ENCODE measurements around the gene SMIM29. TPM values are rescaled to one million over a fixed set of nuclear protein-coding genes. Genes with fewer than 3 reads are reported as not detected.

SMIM29 gene
- total RNA-seq, 1 donor from 2014 or later = 15.0 TPM

DNA sequence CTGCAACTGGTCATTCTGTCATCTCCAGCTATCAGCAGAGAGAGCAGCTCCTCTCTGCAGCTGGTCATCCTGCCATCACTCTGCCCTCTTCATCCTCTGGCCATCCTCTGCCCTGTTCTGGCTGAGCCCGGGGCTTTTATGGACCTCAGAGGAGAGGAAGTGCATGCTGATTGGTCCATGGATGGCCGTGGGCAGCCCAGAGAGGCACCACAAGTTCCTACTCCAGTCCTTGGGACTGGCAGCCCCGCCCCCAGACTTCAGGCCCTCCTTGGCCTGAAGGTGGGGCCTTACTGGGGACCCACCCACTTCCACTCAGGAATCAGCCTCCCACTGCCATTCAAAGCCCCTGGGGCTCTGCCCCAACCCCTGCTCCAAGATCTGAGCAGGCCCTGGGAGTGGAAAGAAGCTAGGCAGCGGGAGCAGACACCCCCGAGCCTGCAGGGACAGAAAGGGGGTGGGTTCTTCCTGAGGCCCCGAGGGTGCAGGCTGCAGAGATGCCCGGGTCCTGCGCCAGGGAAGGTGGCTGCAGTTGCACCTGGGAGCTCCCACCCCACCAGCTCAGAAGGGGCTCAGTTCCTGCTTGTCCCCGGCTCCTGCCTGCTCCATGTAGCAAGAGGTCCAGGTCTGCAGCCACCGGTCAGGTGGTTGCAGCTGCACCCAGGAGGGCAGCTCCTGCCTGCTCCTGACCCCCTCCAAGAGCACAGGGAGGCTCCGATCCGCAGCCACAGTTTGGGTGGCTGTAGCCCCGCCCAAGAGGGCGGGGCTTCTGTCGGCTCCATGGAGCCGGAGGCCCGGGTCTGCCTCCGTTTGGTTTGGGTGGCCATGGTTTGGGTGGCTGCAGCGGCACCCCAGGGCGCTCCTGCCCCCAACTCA lies 46.2 kb downstream of the SMIM29 start:
- H3K36me3 Mint-ChIP-seq (ENCODE audit: low read depth) = no peaks in the 10 kb centered on the region
- H3K27me3 Mint-ChIP-seq (ENCODE audit: insufficient read depth) = peaks cover 2% of the 10 kb centered on the region
- H3K27ac Mint-ChIP-seq = no peak overlapping the region
- no peak for DNase-seq (ENCODE audit: low spot score)
- H3K4me3 Mint-ChIP-seq = no peak overlapping the region
- intact Hi-C loops (cut with micrococcal nuclease) = no loop called here
- peaks cover 7% of the 10 kb centered on the region for H3K4me1 Mint-ChIP-seq (ENCODE audit: low read depth)
- H3K9me3 Mint-ChIP-seq = no peaks in the 10 kb centered on the region

DNA sequence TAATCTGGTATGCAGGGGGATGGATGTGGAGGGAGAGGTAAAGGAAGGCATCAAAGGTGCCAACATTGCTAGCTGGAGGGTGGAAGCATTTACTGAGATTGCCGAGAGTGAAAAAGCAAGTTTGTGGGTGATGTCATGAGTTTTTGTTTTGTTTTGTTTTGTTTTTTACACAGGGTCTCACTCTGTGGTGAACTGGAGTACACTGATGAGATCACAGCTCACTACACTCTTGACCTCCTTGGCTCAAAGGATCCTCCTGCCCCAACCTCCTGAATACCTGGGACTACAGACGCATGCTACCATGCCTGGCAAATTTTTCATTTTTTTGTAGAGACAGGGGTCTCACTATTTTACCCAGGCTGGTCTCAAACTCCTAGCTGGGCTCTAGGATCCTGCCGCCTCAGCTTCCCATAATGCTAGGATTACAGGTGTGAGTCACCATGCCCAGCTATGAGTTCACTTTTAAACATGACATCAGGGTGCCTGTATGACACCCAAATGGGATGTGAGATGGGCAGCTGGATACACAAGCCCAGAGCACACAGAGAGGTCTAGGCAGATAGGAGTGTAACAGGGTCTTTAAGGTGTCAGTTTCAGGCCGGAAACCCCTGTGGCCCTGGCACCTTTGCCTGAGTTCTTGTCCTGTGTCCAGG lies 47.2 kb downstream of the SMIM29 start:
- no peak overlapping the region for H3K4me3 Mint-ChIP-seq
- H3K9me3 Mint-ChIP-seq = no peaks in the 10 kb centered on the region
- H3K36me3 Mint-ChIP-seq (ENCODE audit: low read depth) = no peaks in the 10 kb centered on the region
- peaks cover 7% of the 10 kb centered on the region for H3K27me3 Mint-ChIP-seq (ENCODE audit: insufficient read depth)
- no peak overlapping the region for H3K27ac Mint-ChIP-seq
- DNase-seq (ENCODE audit: low spot score) = no peak
- intact Hi-C loops (cut with micrococcal nuclease) = no loop called here
- peaks cover under 1% of the 10 kb centered on the region for H3K4me1 Mint-ChIP-seq (ENCODE audit: low read depth)

DNA sequence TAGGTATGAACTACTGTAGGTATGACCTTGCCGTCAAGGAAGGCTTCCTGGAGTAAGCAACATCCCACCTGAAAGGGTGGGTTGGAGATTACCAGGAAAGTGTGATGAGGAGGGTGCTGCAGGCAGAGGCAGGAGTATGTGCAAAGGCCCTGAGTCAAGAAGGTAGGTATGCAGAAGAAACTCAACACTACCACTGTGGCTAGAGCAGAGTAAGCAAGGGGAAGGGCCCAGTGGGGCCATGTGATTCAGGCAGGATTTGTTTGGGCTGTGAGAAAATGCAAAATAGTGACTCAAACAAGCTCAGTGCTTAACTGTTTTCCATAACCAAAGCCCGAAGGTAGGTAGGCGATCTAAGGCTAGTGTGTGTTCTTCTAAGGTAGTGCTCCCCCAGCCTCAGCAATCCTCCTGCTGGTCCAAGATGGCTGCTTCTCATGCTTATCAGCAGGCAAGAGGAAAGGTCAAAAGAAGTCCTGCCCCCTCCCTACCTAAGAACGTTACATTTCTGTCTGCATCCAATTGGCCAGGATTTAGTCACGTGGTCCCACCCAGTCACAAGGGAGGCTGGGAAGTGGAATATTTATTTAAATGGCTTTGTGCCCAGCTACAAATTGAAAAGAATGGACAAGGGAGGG lies 48.4 kb downstream of the SMIM29 start:
- DNase-seq (ENCODE audit: low spot score) = no peak
- no peaks in the 10 kb centered on the region for H3K36me3 Mint-ChIP-seq (ENCODE audit: low read depth)

DNA sequence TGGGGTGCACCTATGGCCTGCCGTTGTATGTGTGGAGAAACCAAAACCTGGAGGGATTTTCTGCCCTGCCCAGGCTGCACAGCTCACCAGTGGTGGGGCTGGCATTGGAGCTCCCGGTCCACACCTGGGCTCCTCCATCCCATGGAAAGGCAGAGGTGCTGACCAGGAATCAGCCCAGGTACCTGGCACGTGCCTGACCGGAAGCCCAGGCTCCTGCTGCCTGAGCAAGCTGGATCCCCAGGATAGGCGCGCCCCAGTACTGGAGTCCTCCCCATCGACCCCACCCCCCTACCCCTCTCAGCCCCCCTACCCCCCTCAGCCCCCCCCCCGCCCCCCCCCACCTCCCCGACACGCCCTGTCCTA lies 52.0 kb downstream of the SMIM29 start:
- peak overlapping the region; percentile 79 for H3K4me3 Mint-ChIP-seq
- intact Hi-C loops (cut with micrococcal nuclease) = loop anchor here (1.0 to 2.0 kb wide), 6 partner anchors 32 to 412 kb away; partner anchors contain the start of genes HMGA1, NUDT3 and SMIM29
- no peaks in the 10 kb centered on the region for H3K36me3 Mint-ChIP-seq (ENCODE audit: low read depth)
- peaks cover 10% of the 10 kb centered on the region for H3K27me3 Mint-ChIP-seq (ENCODE audit: insufficient read depth)
- H3K9me3 Mint-ChIP-seq = no peaks in the 10 kb centered on the region
- no peak for DNase-seq (ENCODE audit: low spot score)
- peak overlapping the region; percentile 70 for H3K27ac Mint-ChIP-seq
- peaks cover 5% of the 10 kb centered on the region for H3K4me1 Mint-ChIP-seq (ENCODE audit: low read depth)

More for the DNA sequence above, 48.4 kb downstream of the SMIM29 start:
- peaks cover 7% of the 10 kb centered on the region for H3K27me3 Mint-ChIP-seq (ENCODE audit: insufficient read depth)
- peaks cover 5% of the 10 kb centered on the region for H3K4me1 Mint-ChIP-seq (ENCODE audit: low read depth)
- no peak overlapping the region for H3K27ac Mint-ChIP-seq
- intact Hi-C loops (cut with micrococcal nuclease) = no loop called here
- no peak overlapping the region for H3K4me3 Mint-ChIP-seq
- H3K9me3 Mint-ChIP-seq = no peaks in the 10 kb centered on the region

Other genes with a start within 250 kb of the SMIM29 start
- gene GRM4, start 102.9 kb downstream of the SMIM29 start, total RNA-seq = not detected in 2 replicates
- 415 and 438 TPM in 2 replicates for gene HMGA1, start 12.1 kb downstream of the SMIM29 start, total RNA-seq
- gene NUDT3, start 143.7 kb upstream of the SMIM29 start, total RNA-seq = 20.0 and 20.8 TPM in 2 replicates
- 1,492 and 1,525 TPM in 2 replicates for gene RPS10, start 177.1 kb upstream of the SMIM29 start, total RNA-seq
- not detected in 2 replicates for gene PACSIN1, start 217.1 kb upstream of the SMIM29 start, total RNA-seq

Measured in activated T-helper 1 cell treated with anti-CD3 and anti-CD28 coated beads, Interleukin-12 subunit alpha, Interleukin-12 subunit beta, Interleukin-2, Interleukin-4 antibody, amounts not matched to agents 30 ng/mL and 10 ng/mL and 1 ng/mL, durations not matched to agents 14 hours and 24 hours and 36 hours (primary cell).